HS-5 (cell line): Measurements from ENCODE around the gene C1GALT1C1L.
"Not testable (repeated sequence)": the region's sequence is repeated elsewhere in the genome, so short reads cannot be mapped to it uniquely, and the experiment has no call there.

Experiments used
- DNase-seq: peaks from one replicate; pipeline ENCODE4 v3.0.0-alpha.2; 2012; ENCODE audit warnings: low read depth

C1GALT1C1L gene

GRCh38 chr2:43653506-43653905 lies 22.7 kb downstream of the C1GALT1C1L start:
- DNase-seq = no peak

DNA sequence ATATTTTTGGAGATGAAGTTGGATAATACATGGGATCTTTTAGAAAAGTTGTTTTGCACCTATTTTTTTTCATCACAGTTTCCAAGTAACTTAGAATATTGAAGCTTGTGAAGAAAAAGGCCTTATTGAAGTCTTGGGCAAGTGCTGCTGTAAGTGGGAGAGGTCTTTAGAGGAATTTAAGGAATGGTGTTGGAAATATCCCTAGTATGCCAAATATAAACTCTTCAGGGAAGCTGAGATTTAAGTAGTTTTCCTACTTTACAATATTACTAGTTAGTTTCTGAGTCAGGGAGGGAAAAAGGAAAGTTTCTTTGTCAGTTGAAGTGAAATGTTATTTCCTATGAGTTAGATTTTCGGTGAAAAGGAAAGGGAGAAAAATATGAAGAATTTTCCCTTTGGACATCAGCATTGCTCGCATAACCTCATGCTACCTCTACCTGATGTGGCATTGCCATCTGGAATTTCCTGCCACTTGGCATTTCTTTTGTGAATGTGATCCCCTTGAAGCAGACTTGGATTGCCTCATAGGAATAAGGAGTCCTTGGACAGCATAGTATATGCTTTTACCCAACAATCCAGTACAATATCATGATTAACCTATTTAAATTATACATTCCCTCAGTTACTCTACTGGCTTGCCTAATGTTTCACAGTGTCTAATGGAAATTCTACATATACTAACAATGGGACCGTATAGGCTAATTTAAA lies 27.1 kb downstream of the C1GALT1C1L start:
- no peak for DNase-seq

GRCh38 chr2:43643680-43644079 lies 32.5 kb downstream of the C1GALT1C1L start:
- DNase-seq = no peak

DNA sequence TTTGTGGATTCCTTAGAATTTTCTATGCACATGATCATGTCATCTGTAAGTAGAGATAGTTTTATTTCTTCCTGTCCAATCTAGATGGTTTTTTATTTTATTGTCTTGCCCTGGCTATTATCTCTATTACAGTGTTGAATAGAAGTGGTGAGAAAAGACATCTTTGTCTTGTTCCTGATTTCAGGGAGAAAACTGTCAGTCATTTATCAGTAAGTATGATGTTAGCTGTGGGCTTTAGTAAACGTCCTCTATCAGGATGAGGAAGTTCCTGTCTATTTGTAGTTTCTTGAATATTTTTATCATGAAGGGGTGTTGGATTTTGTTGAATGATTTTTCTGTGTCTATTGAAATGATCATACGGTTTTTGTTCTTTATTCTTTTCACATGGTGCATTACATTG lies 33.9 kb downstream of the C1GALT1C1L start:
- no peak for DNase-seq

- DNase-seq = peak; percentile 51
Observed at GRCh38 chr2:43637030-43637803, 39.0 kb downstream of the C1GALT1C1L start, which contains the start of gene PLEKHH2. PLEKHH2 (plus strand) TSS chr2:43637260; CDS start chr2:43644674, 7,414 bp downstream.

DNA sequence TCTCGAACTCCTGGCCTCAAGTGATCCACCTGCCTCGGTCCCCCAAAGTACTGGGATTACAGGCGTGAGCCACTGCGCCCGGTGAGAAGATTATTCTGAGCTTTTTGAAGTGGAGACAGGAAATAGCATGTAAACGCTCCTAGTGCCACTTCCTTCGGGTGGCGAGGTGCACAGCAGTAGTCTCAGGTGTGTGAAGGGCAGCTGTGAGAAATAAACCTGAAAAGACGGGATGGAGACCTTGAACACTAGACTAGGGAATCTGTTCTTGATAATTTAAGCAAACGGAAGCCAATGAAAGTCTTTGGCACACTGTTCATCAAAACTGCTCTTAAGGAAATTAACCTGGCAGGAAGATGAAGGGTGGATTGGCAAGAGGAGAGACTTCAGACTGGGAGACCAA lies 39.6 kb downstream of the C1GALT1C1L start:
- DNase-seq = no peak

- not testable (repeated sequence) for DNase-seq
Observed at GRCh38 chr2:43636153-43636552, 40.1 kb downstream of the C1GALT1C1L start.

DNA sequence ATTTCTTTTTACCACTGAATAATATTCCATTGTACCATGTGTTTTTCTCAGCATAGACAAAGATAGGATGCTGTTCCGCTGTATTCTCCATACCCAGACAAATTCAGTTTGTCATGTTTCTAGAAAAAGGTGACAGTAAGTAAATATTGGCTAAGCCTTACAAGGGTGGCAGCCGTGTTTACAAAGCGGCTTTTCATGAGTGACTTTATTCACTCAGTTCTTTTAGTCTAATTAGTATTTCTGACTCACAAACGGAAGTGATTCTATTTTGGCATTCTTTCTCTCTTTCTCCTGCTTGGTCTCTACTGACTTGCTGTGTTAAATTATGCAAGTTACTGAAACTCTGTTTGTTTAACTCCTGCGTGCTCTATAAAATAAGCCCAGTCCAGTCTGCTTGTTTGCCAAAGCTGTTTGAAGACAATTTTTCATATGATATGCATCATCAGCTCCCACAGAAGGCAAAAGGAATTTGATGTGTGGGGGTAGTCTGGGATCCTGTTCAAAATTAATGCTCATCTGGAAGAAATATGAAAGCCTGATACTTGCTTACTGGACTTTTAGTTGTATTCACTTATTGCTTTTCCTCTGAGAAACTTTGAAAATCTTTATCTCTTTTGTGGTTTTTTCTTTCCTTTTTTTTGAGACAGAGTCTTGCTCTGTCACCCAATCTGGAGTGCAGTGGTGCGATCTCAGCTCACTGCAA lies 41.5 kb downstream of the C1GALT1C1L start:
- peak; percentile 37 for DNase-seq

DNA sequence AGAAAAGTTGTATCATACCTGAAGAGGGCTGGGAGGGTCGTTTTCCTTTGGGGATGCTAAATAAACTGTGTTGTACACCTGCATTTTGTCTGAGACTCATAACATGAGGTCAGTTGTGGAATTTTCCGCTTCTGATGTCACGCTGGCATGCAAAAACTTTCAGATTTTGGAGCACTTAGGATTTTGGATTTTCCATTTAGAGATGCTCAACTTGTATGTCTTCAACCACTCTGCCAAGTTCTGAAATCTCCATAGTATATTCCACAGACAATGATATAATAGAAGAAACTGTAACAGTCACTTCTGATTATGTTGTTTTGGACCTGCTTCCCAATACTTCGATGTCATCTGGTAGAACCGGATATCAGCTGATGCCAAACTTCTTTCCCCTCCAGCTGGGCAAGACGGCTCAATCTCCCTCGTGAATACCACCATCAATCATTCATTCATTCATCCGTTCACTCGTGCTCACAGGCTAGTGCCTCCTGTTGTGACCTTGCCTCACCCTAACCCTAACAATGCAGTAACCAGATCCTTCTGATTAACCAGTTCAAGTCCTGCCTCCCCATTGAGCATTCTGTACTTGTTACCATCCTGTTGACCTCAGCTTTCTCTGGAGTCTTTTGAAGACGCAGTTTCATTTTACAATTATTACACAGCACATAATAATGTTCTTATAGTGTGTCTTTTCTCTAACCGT lies 44.5 kb downstream of the C1GALT1C1L start:
- DNase-seq = no peak
